Stimulated activated CD4-positive, alpha-beta T cell treated with anti-CD3 and anti-CD28 coated beads, Interleukin-15, amount 100 ng/mL, for 1 hour (primary cell): ENCODE results near the gene FBXW8.

Experiments used
- DNase-seq, 2 donors: peaks; one replicate each; pipeline ENCODE4 v3.0.0-alpha.2; 2020; ENCODE audit warnings: low read depth in 1 of 2, low spot score in 1 of 2

The FBXW8 gene

DNA sequence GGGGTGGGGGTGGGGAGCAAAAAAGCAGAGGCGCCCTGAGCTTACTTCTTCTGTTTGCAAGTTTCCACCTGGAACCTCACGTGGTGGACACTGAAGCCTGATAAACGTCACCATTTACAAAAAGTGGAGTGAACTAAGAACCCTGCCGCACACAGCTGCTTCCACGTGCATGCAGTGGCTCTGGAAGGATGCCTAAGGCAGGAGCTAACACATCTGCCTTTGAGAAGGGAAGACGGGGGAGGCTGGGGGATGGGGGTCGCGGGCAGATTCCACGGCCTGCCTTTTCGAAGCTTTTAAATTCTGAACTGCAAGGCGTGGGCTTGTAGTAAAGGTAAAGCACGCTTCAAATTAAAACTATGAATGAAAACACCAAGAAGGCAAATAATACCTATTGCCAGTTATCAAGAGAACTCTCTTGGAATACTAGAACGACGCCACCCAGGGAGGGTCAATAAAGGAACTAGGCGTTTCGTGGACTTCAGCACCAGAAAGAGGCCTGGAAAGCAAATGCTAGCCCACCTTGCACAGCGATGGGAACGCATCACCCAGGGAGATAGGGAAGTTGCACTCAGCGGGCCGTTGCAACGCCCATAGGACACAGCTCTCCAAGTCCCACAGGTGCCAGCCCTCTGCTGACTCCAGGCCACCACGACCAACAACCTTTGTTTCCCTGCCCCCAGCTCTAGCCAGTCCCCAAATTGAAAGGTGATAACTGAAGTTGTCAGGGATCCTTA, 126.7 kb downstream of the FBXW8 start:
- DNase-seq: no peak

DNA sequence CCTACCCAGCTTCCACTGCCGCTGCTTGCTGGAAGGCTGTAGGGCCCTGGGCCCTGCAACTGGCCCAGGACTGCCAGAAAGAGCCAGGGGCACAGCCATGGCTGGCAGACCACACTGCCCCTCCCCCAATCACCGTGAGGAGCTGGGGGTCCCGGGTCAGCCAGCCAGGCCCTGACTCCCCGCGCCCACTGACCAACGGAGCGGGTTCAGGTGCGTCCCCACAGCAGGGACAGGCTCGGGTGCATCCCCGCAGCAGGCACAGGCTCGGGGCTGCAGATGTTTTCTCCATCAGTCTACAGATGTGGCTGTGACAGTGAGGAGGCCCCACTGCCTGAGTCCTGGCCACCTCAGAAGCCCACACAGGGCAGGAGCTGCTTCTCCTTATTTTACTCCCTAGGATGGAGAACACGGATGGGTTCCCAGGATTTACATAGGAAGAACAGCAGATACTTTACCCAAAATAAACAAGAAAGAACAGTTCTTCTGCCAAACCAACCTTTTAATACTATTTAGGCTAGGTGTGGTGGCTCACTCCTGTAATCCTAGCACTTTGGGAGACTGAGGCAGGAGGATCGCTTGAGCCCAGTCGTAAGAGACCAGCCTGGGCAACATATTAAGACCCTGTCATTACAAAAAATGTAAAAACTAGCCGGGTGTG, 127.4 kb downstream of the FBXW8 start:
- no peak for DNase-seq

DNA sequence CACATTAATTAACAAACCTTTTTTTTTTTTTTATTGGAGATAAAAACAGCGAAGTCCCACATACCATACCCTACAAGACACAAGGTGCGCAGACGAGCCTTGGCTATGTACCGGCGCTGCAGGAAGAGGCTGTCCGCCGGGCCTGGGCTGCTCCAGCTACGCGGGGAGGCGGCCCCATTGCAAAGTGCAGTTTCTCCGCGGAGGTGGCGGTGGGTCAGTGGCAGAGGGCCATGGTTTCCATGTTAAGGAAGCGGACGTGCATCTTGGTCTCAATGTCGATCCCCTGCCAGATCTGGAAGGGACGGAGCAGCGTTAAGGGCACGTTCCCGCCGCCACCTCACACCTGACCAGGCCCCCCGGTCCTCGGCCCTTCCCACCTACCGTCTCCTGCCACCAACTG, 128.2 kb downstream of the FBXW8 start:
- DNase-seq: no peak

DNA sequence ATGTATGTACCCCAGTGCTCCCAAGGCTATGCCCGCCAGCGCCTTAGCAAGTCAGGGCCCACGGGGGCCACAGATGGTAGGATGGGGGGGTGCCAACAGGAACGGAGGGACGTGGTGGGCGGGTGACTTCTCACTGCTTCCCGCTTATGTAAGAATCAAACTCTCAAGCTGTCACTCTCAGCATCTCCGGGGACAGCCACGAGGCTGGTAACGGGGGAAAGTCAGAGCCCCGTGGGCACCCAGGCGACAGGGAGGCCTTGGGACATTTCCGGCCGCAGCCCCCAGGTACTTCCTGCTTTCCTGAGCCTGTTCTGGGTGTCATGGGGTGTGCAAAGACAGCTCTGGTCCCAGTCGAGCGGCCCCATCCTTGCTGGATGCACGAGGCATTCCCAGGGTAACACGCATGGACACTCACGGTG, 129.2 kb downstream of the FBXW8 start:
- no peak for DNase-seq

DNA sequence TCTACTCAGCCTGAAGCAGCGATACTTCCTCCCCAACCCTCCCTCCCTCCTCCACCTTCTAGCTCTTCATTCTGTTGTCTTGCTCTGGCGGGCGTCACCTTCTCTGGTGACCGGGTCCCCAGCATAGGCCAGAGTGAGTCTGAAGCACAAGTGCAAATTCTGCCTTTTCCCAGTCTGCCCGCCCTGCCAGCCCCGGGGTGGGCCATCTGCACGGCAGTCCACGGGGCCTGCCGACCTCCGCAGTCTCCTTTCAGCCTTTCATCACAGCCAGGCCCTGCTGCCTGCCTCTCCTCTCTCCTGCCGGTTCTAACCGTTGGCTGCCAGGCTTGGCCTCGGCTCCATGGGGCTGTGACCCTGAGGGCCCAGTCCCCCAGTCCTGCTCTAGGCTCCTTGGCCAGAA, 129.7 kb downstream of the FBXW8 start:
- DNase-seq: no peak

DNA sequence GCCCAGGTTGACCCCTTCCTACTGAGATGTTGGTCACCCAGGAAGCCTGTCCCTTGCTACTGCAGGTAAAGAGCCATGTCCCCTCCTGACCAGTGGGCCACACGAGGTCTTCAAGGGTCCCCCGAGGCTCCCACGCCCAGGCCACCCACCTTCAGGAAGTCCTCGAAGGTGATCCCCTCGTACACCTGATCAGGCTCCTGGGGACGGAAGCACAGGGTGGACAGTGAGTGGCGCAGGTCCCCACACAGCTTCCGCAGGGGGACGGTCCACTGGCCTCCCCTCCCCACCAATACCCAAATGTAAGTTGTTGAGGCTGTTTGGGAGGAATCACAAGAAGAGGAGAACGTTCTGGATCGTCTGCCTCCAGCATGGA, 131.0 kb downstream of the FBXW8 start:
- no peak for DNase-seq

DNA sequence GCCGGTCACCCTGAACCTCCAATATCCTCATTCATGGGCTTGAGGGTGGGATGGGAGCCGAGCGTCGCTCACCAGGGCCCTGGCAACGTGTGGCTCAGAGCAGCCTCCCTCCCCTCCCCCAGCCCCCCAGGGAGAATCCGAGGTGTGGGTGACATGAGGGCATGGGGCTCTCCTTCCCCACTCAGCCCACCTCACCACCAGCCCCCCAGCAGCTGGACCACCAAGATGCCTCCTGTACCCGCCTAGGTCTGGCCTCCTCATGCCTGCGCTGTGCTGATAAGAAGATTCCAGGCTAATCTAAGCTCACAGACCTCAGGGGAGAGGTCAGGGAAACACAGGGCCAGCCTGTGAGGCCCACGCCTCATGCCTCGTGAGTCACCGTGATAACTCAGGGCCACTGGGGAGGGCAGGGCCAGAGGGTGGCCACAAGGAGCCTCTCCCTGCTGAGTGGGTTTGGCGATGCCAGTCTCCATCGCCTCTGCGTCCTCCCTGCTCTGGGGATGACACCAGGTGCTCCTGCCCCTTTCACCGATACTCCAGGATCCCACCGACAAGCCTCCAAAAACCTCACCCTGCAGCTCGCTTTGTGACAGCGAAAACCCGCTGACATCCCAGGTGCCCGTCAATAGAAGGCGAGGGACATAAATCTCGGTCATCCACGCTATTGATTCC, 131.6 kb downstream of the FBXW8 start:
- no peak for DNase-seq

DNA sequence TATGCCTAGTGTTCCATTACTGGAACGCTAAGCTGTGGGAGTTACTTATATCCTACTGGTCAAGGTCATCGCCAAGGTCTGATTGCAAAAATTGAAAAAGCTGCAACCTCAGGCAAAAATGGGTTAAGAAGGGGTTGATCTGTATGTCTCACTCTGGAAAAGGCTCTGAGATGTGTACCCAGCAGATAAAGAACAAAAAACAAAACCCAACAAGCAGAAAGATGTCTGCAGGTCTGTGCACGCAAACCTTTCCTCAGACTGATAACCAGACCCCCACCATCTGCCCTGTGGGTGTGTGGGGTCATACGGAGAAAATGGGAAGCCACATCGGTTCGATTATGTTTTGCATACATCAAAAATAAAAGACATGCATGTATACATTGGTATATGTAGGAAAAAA, 132.1 kb downstream of the FBXW8 start:
- DNase-seq: no peak

DNA sequence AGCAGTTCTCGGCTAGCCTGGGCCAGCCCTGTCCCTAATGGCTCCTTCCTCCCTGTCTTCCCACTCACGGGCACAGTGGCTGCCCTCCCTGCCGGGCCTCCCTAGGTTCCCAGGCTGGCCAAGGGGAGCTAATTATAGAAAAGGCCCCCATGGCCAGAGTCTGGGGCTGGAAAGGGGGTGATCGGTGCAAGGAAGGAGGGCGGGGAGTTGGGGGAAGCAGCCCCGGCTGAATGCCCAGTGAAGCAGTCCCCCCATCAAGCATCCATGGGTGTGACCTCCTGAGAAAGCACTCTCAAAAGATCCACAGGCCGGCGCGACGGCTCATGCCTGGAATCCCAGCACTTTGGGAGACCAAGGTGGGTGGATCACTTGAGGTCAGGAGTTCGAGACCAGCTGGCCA, 133.6 kb downstream of the FBXW8 start:
- no peak for DNase-seq

DNA sequence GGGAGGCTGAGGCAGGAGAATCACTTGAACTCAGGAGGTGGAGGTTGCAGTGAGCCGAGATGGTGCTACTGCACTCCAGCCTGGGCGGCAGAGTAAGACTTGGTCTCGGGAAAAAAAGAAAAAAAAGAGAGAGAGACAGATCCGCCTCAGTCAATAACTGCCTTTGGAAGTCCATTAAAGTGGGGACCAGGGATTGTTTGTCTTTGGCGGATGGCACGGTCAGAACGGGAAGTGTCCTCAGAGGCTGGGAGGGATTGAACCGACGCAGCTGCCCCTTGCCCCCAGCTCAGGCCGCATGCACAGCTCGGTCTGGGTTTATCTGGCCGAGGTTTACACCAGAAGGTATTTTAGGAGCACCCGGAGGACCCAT, 134.0 kb downstream of the FBXW8 start:
- no peak for DNase-seq

DNA sequence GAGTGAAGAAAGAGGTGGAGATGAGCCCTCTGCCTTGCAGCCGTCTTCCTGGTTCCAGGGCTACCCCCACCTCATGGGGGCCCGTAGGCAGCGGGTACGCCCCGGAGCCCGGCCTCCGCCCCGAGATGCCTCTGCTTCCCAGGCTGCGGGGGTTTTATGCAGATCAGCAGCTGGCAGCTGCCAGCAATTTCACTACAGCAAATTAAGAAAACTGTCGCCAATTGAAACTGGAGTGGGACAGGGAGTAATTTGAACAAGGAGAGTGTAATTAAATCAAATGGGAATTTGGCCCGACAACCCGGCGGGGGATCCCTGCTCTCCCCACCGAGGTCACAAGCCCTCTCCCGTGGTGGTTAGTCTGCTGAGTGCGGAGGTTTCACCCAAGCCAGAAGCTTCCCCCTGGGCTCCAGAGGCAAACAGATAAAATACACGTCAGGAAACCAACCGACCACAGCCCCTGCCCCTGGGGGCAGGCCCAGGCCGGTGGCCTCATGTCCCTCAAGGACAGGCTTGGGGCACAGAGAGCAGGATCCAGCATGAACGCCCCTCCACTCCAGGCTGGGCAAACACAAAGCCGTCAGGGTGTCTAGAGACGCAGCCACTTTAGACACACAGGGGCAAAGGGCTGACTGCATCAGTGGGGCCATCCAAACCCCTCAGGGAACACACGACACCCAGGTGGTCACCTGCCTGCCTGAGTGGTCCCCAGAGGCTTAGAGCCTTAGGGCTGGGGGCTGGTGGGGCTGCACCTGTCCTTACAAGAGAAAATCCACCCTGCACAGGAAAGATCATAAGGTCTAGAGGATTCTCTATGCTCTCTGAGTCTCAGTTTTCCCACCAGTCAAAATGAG, 134.6 kb downstream of the FBXW8 start:
- no peak for DNase-seq

DNA sequence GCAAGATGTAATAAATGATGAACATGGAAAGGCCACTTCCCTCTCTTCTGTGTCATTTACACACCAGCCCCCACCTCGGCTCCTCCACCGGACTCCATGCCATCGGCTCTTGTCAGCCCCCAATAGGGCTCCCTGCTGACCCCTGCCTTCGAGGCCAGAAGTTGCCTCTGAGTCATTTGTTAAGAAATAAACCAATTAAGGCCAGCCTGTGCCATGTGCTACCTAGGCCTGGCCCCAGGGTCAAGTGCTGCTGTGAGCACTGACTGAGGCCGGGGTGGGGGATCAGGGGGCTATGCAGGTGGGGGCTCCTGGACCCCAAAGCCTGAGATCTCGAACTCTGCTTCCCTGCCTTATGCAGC, 135.2 kb downstream of the FBXW8 start:
- DNase-seq: no peak

DNA sequence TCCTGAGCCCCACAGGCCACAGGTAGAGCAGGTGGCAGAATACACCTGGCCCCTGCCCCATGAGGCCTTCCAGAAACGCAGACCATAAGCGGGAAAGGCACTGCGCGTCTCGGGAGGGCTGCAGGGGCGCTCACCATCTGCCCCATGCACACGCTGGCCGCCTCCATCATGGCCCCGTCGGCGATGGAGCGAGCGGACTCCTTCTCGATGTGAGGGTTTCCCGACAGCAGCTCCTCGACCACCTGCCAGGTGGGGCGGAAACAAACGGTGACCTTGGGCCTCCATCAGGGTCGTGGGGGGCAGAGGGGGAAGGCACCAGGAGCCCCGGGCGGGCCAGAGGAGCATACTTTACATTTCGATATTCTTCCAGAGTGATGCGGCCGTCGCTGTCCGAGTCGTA, 135.7 kb downstream of the FBXW8 start:
- no peak for DNase-seq

DNA sequence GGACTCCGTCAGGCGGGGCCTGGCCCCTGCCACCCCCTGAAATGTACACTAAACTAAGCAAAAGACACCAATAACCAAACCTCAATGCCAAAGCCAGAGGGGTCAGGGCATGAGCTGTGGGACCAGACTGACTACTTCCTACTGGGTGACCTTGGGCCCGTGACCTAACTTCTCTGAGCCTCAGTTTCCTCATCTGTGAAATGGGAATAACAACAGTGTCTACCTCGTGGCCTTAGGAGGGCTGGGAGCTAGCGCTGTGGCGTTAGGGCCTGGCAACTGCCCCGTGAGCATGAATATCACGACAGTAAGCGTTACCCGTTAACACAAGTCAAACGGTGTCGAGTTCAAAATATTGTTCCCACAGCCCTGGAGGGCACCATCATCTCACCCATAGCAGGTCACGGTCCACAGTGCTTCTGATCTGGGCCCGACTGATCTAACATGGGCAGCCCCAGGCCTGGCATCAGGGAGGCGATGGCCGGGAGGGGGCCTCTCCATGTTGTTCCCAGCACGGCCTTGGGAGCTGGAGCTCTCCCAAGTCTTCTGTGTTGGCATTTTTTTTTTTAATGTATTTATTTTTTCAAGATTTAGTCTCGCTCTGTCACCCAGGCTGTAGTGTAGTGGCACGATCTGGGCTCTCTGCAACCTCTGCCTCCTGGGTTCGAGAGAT, 136.2 kb downstream of the FBXW8 start:
- no peak for DNase-seq

DNA sequence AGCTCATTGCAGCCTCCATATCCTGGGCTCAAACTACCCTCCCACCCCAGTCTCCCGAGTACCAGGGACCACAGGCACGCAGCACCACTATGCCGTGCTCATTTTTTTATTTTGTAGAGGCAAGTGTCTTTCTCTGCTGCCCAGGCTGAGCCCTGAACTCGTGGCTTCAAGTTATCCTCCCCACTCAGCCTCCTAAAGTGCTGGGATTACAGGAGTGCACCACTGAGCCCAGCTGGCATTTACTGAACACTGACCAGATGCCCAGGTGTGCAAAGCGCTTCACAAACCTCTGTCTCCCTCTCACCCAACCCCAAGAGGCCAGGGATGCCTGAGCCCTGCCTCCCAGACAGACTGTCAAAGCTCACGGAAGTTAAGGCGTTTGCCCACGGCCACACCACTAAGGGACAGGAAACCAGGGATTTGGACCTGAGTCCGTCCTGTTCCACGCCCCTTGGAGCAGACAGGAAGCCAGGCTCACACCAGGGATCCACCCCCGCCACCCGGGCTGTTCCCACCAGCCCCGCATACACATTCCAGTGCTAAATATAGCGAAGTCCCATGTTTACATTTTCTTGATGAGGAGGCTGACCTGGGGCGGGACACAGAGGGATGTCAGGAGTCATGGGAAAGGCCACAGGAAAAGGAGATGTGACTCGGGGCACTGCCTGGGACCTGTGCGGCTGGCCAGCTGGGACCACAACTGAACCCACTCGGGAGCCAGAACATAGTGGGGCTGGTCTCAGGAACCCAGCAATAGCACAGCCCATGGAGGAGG, 137.2 kb downstream of the FBXW8 start:
- no peak for DNase-seq

DNA sequence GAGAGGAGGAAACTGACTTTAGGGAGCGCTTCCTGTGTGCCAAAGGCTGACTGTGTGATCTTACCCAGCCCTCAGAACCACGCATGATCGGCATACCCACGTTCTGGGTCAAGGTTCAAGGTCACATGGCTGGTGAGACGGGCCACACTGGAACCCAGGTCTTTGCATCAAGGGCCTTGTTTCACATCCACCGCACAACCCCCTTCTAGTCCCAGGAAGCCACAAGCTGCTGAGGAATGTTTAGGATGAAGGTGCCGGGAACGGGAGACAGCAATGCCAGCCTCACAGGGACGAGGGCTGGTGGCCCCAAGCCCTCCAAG, 137.8 kb downstream of the FBXW8 start:
- no peak for DNase-seq

DNA sequence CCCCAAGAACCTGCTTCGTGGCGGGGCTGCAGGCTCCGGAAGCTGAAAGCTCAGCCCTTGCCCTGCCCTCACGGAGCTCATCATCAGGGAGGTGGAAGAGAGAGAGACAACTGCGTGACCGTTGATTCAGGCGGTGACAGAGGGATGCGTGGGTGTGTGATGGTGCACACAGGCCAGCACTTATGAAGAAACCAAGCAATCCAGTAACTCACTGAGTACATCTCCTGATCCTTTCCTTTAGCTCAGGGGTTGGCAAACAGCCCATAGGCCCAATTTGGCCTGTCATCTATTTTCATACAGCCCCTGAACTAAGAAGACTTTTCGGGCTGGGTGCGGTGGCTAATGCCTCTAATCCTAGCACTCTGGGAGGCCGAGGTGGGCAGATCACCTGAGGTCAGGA, 138.5 kb downstream of the FBXW8 start:
- DNase-seq: no peak

DNA sequence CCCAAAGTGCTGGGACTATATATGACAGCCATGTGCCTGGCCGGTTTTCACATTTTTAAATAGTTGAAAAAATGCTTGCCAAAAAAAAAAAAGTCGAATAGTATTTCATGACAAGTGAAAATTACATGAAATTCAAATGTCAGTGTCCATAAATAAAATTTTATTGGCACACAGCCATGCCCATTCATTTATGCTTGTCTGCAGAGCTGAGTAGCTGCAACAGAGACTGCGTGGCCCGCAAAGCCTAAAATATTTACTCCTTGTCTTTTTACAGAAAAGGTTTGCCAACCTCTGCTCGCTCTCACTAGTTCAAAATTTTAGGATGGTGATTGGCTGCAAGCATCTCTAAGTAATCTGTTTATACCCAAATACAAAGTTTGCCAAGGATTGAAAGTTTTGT, 139.3 kb downstream of the FBXW8 start:
- DNase-seq: no peak

DNA sequence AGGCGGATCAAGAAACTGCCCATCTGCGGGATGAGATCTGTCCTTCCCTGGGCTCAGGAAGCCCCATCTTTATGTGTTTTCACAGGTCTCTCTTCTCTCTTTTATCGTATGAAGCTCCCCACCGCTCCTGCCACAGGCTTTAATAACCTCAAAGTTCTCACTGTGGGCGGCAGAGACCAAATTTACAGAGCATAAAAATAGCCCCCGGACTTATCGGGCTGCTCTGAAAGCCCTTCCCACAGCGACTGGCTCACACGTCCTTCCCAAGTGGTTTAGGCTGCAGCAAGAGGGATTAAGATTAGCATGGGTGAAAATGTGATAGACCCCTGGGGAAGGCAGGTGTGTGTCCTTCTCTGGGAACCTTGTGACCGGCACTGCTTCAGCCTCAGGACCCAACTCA, 140.6 kb downstream of the FBXW8 start:
- DNase-seq: no peak

DNA sequence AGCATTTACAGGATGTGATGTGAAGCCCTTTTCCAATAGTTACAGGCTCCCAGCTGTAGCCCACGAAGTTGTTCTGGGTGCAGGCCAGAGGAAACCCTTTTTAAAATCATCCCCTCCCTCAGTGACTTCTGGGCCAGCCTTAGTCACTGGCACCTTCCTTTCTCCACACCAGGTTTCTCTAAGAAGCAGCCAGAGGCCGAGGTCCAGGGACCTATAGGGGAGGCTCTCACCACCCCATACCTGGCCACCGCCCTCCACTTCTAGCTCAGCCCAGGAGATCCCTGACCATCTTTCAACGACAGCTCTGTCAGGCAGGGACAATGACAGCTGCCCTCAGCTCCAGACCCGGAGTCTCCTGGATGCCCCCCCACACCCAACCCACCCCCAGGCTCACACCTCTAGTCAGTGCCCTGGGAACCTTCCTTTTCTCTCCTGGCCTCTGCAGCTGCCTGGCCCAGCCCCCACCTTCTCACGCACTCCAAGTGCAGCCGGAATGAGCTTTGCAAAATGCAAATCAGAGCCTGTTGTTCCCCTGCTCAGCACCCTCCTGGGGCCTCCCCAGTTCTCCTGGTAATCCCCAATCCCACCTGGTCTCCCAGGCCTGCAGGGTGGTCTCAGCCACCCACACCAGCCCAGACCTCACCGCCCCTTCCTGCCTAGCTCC, 141.8 kb downstream of the FBXW8 start:
- no peak for DNase-seq
